ENCODE measurements around the gene ZCWPW1.

ZCWPW1 gene

GRCh38 chr7:100372256-100372655, 56.2 kb downstream of the ZCWPW1 start:
- DNase-seq (ENCODE audit: low read depth): peak; percentile 63
- no peak overlapping the region for H3K4me3 ChIP-seq (ENCODE audit: low read depth, low read length)
- no peak for TF ChIP-seq CTCF (conservative IDR thresholded peaks at IDR 0.05; ENCODE audit: low read depth, low read length)

- no peak for DNase-seq (ENCODE audit: low read depth)
- TF ChIP-seq CTCF (conservative IDR thresholded peaks at IDR 0.05; ENCODE audit: low read depth, low read length): no peak
- H3K4me3 ChIP-seq (ENCODE audit: low read depth, low read length): no peak overlapping the region
Measured at GRCh38 chr7:100371561-100372171, 56.8 kb downstream of the ZCWPW1 start.

GRCh38 chr7:100370746-100371145, 57.8 kb downstream of the ZCWPW1 start:
- no peak for TF ChIP-seq CTCF (conservative IDR thresholded peaks at IDR 0.05; ENCODE audit: low read depth, low read length)
- no peak for DNase-seq (ENCODE audit: low read depth)
- H3K4me3 ChIP-seq (ENCODE audit: low read depth, low read length): no peak overlapping the region

GRCh38 chr7:100370303-100370702, 58.2 kb downstream of the ZCWPW1 start:
- no peak overlapping the region for H3K4me3 ChIP-seq (ENCODE audit: low read depth, low read length)

GRCh38 chr7:100369105-100369504, 59.4 kb downstream of the ZCWPW1 start:
- no peak overlapping the region for H3K4me3 ChIP-seq (ENCODE audit: low read depth, low read length)
- no peak for TF ChIP-seq CTCF (conservative IDR thresholded peaks at IDR 0.05; ENCODE audit: low read depth, low read length)
- DNase-seq (ENCODE audit: low read depth): no peak

More at GRCh38 chr7:100370303-100370702, 58.2 kb downstream of the ZCWPW1 start:
- DNase-seq (ENCODE audit: low read depth): no peak
- TF ChIP-seq CTCF (conservative IDR thresholded peaks at IDR 0.05; ENCODE audit: low read depth, low read length): no peak

- TF ChIP-seq CTCF (conservative IDR thresholded peaks at IDR 0.05; ENCODE audit: low read depth, low read length): no peak
- H3K4me3 ChIP-seq (ENCODE audit: low read depth, low read length): no peak overlapping the region
- DNase-seq (ENCODE audit: low read depth): no peak
Measured at GRCh38 chr7:100367676-100368613, 60.6 kb downstream of the ZCWPW1 start.
